ENCODE results near the gene PSMG2.

The PSMG2 gene

GRCh38 chr18:12765126-12765525 lies 62.3 kb downstream of the PSMG2 start:
- in situ Hi-C loops (cut with HindIII; ENCODE audit: low sequenced_read_pairs) = no loop called here
- TF ChIP-seq, protein P1, sequence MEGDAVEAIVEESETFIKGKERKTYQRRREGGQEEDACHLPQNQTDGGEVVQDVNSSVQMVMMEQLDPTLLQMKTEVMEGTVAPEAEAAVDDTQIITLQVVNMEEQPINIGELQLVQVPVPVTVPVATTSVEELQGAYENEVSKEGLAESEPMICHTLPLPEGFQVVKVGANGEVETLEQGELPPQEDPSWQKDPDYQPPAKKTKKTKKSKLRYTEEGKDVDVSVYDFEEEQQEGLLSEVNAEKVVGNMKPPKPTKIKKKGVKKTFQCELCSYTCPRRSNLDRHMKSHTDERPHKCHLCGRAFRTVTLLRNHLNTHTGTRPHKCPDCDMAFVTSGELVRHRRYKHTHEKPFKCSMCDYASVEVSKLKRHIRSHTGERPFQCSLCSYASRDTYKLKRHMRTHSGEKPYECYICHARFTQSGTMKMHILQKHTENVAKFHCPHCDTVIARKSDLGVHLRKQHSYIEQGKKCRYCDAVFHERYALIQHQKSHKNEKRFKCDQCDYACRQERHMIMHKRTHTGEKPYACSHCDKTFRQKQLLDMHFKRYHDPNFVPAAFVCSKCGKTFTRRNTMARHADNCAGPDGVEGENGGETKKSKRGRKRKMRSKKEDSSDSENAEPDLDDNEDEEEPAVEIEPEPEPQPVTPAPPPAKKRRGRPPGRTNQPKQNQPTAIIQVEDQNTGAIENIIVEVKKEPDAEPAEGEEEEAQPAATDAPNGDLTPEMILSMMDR (IDR thresholded peaks at IDR 0.05; ENCODE audit: low read depth, low read length, missing control alignments) = no peak
- no peak for DNase-seq (ENCODE audit: low read depth)
- H3K4me3 ChIP-seq (ENCODE audit: low read depth, low read length) = no peak overlapping the region

GRCh38 chr18:12765586-12765985 lies 62.7 kb downstream of the PSMG2 start:
- in situ Hi-C loops (cut with HindIII; ENCODE audit: low sequenced_read_pairs) = no loop called here
- DNase-seq (ENCODE audit: low read depth) = no peak
- H3K4me3 ChIP-seq (ENCODE audit: low read depth, low read length) = no peak overlapping the region
- TF ChIP-seq, protein P1 (IDR thresholded peaks at IDR 0.05; ENCODE audit: low read depth, low read length, missing control alignments) = no peak

DNA sequence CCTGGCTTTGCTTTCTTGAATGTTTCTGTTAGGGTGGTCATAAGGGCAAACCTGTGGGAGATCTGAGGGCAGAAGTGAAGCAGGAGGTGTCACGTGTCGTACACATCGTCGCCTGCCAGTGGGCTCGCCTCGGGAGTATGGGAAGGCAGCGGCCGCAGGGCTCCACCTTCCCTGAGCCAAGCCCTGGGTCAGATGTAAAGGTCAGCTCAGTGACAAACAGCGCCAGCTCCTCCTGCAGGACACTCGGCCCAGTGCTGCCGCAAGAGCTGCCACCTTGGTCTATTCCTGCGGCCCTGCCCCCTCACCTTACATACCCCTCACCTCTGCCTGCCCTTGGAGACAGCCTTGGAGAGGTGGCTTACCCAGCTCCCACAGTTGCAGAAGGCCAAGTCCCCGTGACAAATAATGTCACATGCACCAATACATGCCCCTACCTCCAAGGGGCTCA lies 64.2 kb downstream of the PSMG2 start:
- DNase-seq (ENCODE audit: low read depth) = no peak
- TF ChIP-seq, protein P1 (IDR thresholded peaks at IDR 0.05; ENCODE audit: low read depth, low read length, missing control alignments) = no peak
- no peak overlapping the region for H3K4me3 ChIP-seq (ENCODE audit: low read depth, low read length)
- in situ Hi-C loops (cut with HindIII; ENCODE audit: low sequenced_read_pairs) = no loop called here

GRCh38 chr18:12767580-12768155 lies 64.8 kb downstream of the PSMG2 start:
- no peak overlapping the region for H3K4me3 ChIP-seq (ENCODE audit: low read depth, low read length)
- in situ Hi-C loops (cut with HindIII; ENCODE audit: low sequenced_read_pairs) = no loop called here
- no peak for DNase-seq (ENCODE audit: low read depth)
- TF ChIP-seq, protein P1 (IDR thresholded peaks at IDR 0.05; ENCODE audit: low read depth, low read length, missing control alignments) = no peak

- in situ Hi-C loops (cut with HindIII; ENCODE audit: low sequenced_read_pairs) = no loop called here
- TF ChIP-seq, protein P1 (IDR thresholded peaks at IDR 0.05; ENCODE audit: low read depth, low read length, missing control alignments) = no peak
- DNase-seq (ENCODE audit: low read depth) = no peak
- H3K4me3 ChIP-seq (ENCODE audit: low read depth, low read length) = no peak overlapping the region
Measured at GRCh38 chr18:12768625-12769024, 65.8 kb downstream of the PSMG2 start.

DNA sequence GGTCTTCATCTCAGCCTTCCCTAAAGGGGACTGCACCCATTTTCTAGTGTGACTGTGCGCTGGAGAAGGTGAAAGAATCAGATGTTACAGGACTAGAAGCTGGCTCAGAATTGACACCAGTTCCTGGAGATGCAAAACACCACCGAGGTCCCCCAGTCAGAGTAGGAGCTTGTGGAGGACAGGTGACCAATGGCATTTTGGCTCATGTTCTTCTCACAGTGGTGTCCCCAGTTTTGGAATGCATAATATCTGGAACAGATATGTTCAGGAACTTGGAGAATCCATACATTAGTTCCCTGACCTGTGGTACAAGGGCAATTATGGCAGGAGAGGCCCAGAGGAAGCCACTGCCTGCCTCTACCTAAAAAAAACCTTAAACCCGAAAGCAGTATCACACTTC lies 66.3 kb downstream of the PSMG2 start:
- no peak overlapping the region for H3K4me3 ChIP-seq (ENCODE audit: low read depth, low read length)
- no peak for DNase-seq (ENCODE audit: low read depth)
- TF ChIP-seq, protein P1 (IDR thresholded peaks at IDR 0.05; ENCODE audit: low read depth, low read length, missing control alignments) = no peak
- in situ Hi-C loops (cut with HindIII; ENCODE audit: low sequenced_read_pairs) = no loop called here

All from astrocyte of the cerebellum (primary cell).